Lung (tissue), 12 donors: ENCODE data around the gene NOC3L. TPM values are rescaled to one million over a fixed set of nuclear protein-coding genes. Genes with fewer than 3 reads are reported as not detected.

ENCODE experiments used
- ATAC-seq: fragments of 200-7000 bp; cut with Tn5 transposase; one replicate; pipeline ENCODE4 v1.9.1; 2020; ENCODE audit warnings: moderate number of reproducible peaks; ENCODE audit not compliant: insufficient read depth, low FRiP score
- DNase-seq, 3 donors: peaks; one replicate each; pipeline ENCODE4 v3.0.0-alpha.2; 2013 to 2017
- H3K27ac ChIP-seq, 2 donors: one replicate each; pipeline ENCODE4 v1.5.1; 2013; ENCODE audit warnings: mild to moderate bottlenecking in 2 of 2, moderate library complexity in 2 of 2, control low read depth in 1 of 2, inconsistent platforms in 1 of 2, low read depth in 1 of 2, low read length in 1 of 2
- H3K27me3 ChIP-seq, 3 donors: one replicate each; pipeline ENCODE4 v1.5.1; 2013; ENCODE audit warnings: low read length in 2 of 3; ENCODE audit not compliant: control insufficient read depth in 3 of 3, insufficient read depth in 3 of 3
- H3K36me3 ChIP-seq, 4 donors: one replicate each; pipeline ENCODE4 v1.5.1; 2013; ENCODE audit warnings: low read length in 4 of 4, mild to moderate bottlenecking in 1 of 4, moderate library complexity in 1 of 4; ENCODE audit not compliant: control insufficient read depth in 4 of 4, insufficient read depth in 4 of 4
- H3K4me1 ChIP-seq, 5 donors: one replicate each; pipeline ENCODE4 v1.5.1; 2013; ENCODE audit warnings: low read length in 5 of 5, mild to moderate bottlenecking in 2 of 5, moderate library complexity in 1 of 5; ENCODE audit not compliant: control insufficient read depth in 5 of 5, insufficient read depth in 5 of 5
- H3K4me3 ChIP-seq: one replicate; pipeline ENCODE4 v1.5.1; 2013; ENCODE audit warnings: mild to moderate bottlenecking, control low read depth, moderate library complexity
- H3K9ac ChIP-seq, 2 donors: one replicate each; pipeline ENCODE4 v1.5.1; 2013; ENCODE audit warnings: low read length in 2 of 2, control low read depth in 1 of 2; ENCODE audit not compliant: insufficient read depth in 1 of 2
- H3K9me3 ChIP-seq, 4 donors: one replicate each; pipeline ENCODE4 v1.5.1; 2013; ENCODE audit warnings: low read length in 3 of 4, mild to moderate bottlenecking in 1 of 4, moderate library complexity in 1 of 4; ENCODE audit not compliant: control insufficient read depth in 4 of 4, insufficient read depth in 3 of 4
- CTCF ChIP-seq: IDR thresholded peaks from 2 replicates; pipeline ENCODE4 v1.5.1; 2012; ENCODE audit warnings: mild to moderate bottlenecking; ENCODE audit errors: control extremely low read depth, extremely low read depth
- WGBS, 2 donors: extraction: QIAGEN DNeasy Blood & Tissue Kit; methylation state at CpG; one replicate each; pipeline ENCODE4 v1.1.7; 2013; 5-methylcytosine and 5-hydroxymethylcytosine counted together
- polyA plus RNA-seq, 2 donors: library from polyadenylated mRNA; stranded (reverse); fragments of 200-250 nt; gene quantifications; one replicate each; pipeline ENCODE4 v1.2.1, GENCODE V29; 2013
- total RNA-seq, 2 donors: library from RNA; depleted of rRNA in 1 of 2; stranded (reverse); fragments of >200 nt in 1 of 2; gene quantifications; one replicate each; pipeline ENCODE4 v1.2.1, GENCODE V29; 2014 to 2021
- donor health status: control.
- donor health status: control.
- donor health status: Bipolar disorder and iron deficiency.
- donor health status: healthy.
- donor health status: DM: yes; HTN: yes; CAD: no.

The NOC3L gene
- total and polyA plus RNA-seq, 4 donors: 4.5 to 20.8 (median 10.1) TPM

- ATAC-seq (no peak), DNase-seq (no peak)
- H3K4me3 ChIP-seq: no peak overlapping the region
- H3K4me1 ChIP-seq: peaks cover 0 to 5% (median 0%) of the 10 kb centered on the region in 5 donors
- no peak overlapping the region for H3K27ac ChIP-seq
- no peaks in the 10 kb centered on the region for H3K9me3 ChIP-seq
- no peaks in the 10 kb centered on the region for H3K27me3 ChIP-seq
- TF ChIP-seq CTCF: no peak
- H3K36me3 ChIP-seq: peaks cover 0 to 2% (median under 1%) of the 10 kb centered on the region in 4 donors
- 73 to 82% methylated on average over 4 of the region's 4 CpGs for WGBS, 2 donors
- no peak overlapping the region for H3K9ac ChIP-seq
Measured at GRCh38 chr10:94286901-94287300, 75.8 kb downstream of the NOC3L start.

GRCh38 chr10:94285271-94285670 lies 77.5 kb downstream of the NOC3L start:
- H3K27me3 ChIP-seq: no peaks in the 10 kb centered on the region
- peaks cover 0 to 5% (median 0%) of the 10 kb centered on the region in 5 donors for H3K4me1 ChIP-seq
- H3K4me3 ChIP-seq: no peak overlapping the region
- no peak for TF ChIP-seq CTCF
- no peak for DNase-seq
- peaks cover 0 to 2% (median under 1%) of the 10 kb centered on the region in 4 donors for H3K36me3 ChIP-seq
- no peak for ATAC-seq
- H3K27ac ChIP-seq: no peak overlapping the region
- H3K9me3 ChIP-seq: no peaks in the 10 kb centered on the region
- 91 to 94% methylated on average over 7 of the region's 7 CpGs for WGBS, 2 donors
- H3K9ac ChIP-seq: no peak overlapping the region

Other genes with a start within 250 kb of the NOC3L start
- gene TBC1D12, start 39.6 kb upstream of the NOC3L start, total RNA-seq: 10 to 100 TPM in 1 of 2 donors, 1 to 10 TPM in 1; 9.8 to 29.0 TPM
- 10 to 100 TPM in 1 of 2 donors, 1 to 10 TPM in 1; 4.5 to 21.5 TPM for gene TBC1D12, start 39.6 kb upstream of the NOC3L start, polyA plus RNA-seq
- 10 to 100 TPM; 15.1 to 51.1 TPM for gene HELLS, start 182.8 kb upstream of the NOC3L start, total RNA-seq
- 1 to 10 TPM; 2.3 to 5.2 TPM for gene HELLS, start 182.8 kb upstream of the NOC3L start, polyA plus RNA-seq